SU-DHL-6 (cell line): ENCODE measurements around the gene ZKSCAN2.

Experiments
- EZH2phosphoT487 ChIP-seq: fragments of 200-600 bp; sonication (generic), shearing (Covaris generic); conservative IDR thresholded peaks from 2 replicates; pipeline ENCODE4 v1.6.1; 2018; ENCODE audit warnings: mild to moderate bottlenecking, antibody characterized with exemption, low read length, moderate library complexity, mixed read lengths
- TF ChIP-seq, protein P1 (sequence below): fragments of 200-600 bp; sonication (generic); IDR thresholded peaks from one replicate; pipeline ENCODE4 v1.5.1; 2017; ENCODE audit warnings: antibody characterized with exemption, mild to moderate bottlenecking, low read length, moderate library complexity; ENCODE audit not compliant: insufficient read depth, poor library complexity, severe bottlenecking

DNA sequence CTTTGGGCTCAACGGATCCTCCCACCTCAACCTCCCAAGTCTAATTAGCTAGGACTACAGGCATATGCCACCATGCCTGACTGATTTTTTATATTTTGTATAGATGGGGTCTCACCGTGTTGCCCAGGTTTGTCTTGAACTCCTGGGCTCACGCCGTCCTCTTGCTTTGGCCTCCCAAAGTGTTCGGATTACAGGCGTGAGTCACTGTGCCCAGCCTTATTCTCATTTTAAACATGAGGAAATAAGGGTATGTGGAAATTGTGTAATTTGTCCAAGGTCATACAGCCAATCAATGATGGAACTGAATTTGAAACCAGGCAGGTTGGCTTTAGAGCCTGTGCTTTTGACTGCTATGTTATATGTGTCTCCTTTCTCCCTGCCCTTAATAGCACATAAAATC lies 68.3 kb downstream of the ZKSCAN2 start:
- TF ChIP-seq, protein P1, sequence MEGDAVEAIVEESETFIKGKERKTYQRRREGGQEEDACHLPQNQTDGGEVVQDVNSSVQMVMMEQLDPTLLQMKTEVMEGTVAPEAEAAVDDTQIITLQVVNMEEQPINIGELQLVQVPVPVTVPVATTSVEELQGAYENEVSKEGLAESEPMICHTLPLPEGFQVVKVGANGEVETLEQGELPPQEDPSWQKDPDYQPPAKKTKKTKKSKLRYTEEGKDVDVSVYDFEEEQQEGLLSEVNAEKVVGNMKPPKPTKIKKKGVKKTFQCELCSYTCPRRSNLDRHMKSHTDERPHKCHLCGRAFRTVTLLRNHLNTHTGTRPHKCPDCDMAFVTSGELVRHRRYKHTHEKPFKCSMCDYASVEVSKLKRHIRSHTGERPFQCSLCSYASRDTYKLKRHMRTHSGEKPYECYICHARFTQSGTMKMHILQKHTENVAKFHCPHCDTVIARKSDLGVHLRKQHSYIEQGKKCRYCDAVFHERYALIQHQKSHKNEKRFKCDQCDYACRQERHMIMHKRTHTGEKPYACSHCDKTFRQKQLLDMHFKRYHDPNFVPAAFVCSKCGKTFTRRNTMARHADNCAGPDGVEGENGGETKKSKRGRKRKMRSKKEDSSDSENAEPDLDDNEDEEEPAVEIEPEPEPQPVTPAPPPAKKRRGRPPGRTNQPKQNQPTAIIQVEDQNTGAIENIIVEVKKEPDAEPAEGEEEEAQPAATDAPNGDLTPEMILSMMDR, result no peak
- TF ChIP-seq EZH2phosphoT487, result no peak
